Measurements from ENCODE around the gene PCSK7.

- TF ChIP-seq SP1 (IDR thresholded peaks at IDR 0.05; ENCODE audit: low read depth) (no peak), POLR2A (IDR thresholded peaks at IDR 0.05; ENCODE audit: borderline replicate concordance, extremely low read depth, insufficient read depth, insufficient read length) (no peak), EGR1 (IDR thresholded peaks at IDR 0.05; ENCODE audit: low read depth) (no peak), POLR2AphosphoS5 (IDR thresholded peaks at IDR 0.05; ENCODE audit: low read depth, low read length) (no peak), ZBTB33 (IDR thresholded peaks at IDR 0.05; ENCODE audit: extremely low read depth, insufficient replicate concordance, low read length) (no peak), CTCF (IDR thresholded peaks at IDR 0.05 in 2 of 3, conservative IDR thresholded peaks at IDR 0.05 in 1 of 3; ENCODE audit: borderline replicate concordance in 1 of 3, insufficient read depth in 1 of 3, low read depth in 2 of 3, low read length in 2 of 3) (no peak), ZFX (IDR thresholded peaks at IDR 0.05) (no peak), EZH2phosphoT487 (IDR thresholded peaks at IDR 0.05; ENCODE audit: borderline replicate concordance) (no peak), CEBPB (IDR thresholded peaks at IDR 0.05; ENCODE audit: low read depth) (no peak), ZNF274 (IDR thresholded peaks at IDR 0.05; ENCODE audit: low read depth, low read length) (no peak), SIN3A (IDR thresholded peaks at IDR 0.05; ENCODE audit: low read depth) (no peak), FOSL1 (IDR thresholded peaks at IDR 0.05; ENCODE audit: low read depth) (no peak), YY1 (IDR thresholded peaks at IDR 0.05; ENCODE audit: extremely low read depth, insufficient replicate concordance, low read depth, low read length) (no peak)
Observed at GRCh38 chr11:117172724-117173421, 59.0 kb downstream of the PCSK7 start.
